Measurements from ENCODE around the gene USH2A. TPM values are rescaled to one million over a fixed set of nuclear protein-coding genes. Genes with fewer than 3 reads are reported as not detected.

USH2A gene
- total RNA-seq, 4 donors from 2014 or later: 0.14 TPM; not detected in 3

DNA sequence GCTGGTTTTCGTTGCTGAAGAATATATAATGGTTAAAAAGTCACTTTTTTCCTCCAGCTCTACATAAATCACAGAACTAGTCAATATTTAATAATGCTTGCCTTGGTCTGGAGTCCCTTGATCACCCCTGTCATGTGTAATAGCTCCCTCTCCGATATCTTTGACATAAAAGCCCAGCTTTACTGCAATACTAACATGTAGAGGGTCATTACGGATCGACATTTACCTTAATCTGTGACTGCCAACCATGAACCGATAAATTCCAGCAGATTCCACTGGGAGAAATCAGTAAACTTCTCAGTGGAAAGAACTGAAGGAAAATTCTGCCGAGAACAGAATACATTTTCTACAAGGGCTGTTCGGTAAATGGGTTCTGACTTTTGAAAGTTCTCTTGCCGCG lies 459.6 kb downstream of the USH2A start:
- H3K9me3 ChIP-seq: no peaks in the 10 kb centered on the region
- no peak overlapping the region for H3K4me3 ChIP-seq
- TF ChIP-seq, protein P1, sequence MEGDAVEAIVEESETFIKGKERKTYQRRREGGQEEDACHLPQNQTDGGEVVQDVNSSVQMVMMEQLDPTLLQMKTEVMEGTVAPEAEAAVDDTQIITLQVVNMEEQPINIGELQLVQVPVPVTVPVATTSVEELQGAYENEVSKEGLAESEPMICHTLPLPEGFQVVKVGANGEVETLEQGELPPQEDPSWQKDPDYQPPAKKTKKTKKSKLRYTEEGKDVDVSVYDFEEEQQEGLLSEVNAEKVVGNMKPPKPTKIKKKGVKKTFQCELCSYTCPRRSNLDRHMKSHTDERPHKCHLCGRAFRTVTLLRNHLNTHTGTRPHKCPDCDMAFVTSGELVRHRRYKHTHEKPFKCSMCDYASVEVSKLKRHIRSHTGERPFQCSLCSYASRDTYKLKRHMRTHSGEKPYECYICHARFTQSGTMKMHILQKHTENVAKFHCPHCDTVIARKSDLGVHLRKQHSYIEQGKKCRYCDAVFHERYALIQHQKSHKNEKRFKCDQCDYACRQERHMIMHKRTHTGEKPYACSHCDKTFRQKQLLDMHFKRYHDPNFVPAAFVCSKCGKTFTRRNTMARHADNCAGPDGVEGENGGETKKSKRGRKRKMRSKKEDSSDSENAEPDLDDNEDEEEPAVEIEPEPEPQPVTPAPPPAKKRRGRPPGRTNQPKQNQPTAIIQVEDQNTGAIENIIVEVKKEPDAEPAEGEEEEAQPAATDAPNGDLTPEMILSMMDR (IDR thresholded peaks at IDR 0.05): no peak
- TF ChIP-seq POLR2A (IDR thresholded peaks at IDR 0.05): no peak
- no peaks in the 10 kb centered on the region for H3K36me3 ChIP-seq
- DNase-seq: no peak
- no peak overlapping the region for H3K27ac ChIP-seq
- intact Hi-C loops (cut with DNase I; ENCODE audit: low total_unique reads): no loop called here
- H3K27me3 ChIP-seq: no peaks in the 10 kb centered on the region
- no peaks in the 10 kb centered on the region for H3K4me1 ChIP-seq

DNA sequence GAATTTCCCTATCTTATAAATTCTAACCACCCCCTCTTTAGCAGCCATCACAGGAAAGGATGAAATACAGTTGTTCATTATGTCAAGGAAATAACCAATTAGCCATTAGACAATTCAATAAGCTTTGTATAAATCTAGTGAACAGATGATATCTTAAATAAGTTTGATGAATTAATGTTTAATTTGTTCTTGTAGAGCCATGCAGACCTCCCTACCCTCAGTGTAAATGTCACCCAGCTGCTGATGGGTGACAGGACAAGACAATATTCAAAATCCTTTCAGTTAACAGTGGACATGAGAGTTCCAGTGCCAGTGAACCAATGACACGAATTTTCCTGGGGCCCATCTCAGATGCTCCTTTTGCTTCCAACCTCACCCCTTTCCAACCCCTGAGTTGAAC lies 460.2 kb downstream of the USH2A start:
- H3K4me3 ChIP-seq: no peak overlapping the region
- DNase-seq: no peak
- H3K9me3 ChIP-seq: no peaks in the 10 kb centered on the region
- H3K4me1 ChIP-seq: no peaks in the 10 kb centered on the region
- no peak overlapping the region for H3K27ac ChIP-seq
- H3K36me3 ChIP-seq: no peaks in the 10 kb centered on the region
- intact Hi-C loops (cut with DNase I; ENCODE audit: low total_unique reads): no loop called here
- TF ChIP-seq POLR2A (IDR thresholded peaks at IDR 0.05): no peak
- TF ChIP-seq, protein P1 (IDR thresholded peaks at IDR 0.05): no peak
- no peaks in the 10 kb centered on the region for H3K27me3 ChIP-seq

DNA sequence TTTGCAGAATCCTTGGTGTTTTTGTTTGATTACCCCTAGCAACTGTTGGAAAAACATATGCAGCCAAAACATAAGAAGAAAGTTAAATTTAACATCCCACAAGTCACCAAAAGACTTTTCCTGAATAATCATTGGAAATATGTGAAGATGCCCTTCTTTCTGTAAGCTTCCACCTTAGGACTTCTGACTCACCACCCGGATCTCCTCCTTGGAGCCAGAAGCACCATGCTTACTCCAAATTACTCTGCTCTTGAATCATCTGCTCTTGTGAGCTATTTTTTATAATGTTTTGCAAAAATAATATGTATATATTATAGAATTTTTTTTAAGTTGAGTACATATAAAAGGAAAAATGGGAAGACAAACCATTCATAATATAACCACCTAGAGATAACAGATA lies 464.4 kb downstream of the USH2A start:
- Histone ChIP-seq H3K4me3 (no peak overlapping the region), H3K27ac (no peak overlapping the region), H3K27me3 (no peaks in the 10 kb centered on the region), H3K36me3 (no peaks in the 10 kb centered on the region), H3K9me3 (no peaks in the 10 kb centered on the region), H3K4me1 (no peaks in the 10 kb centered on the region)
- intact Hi-C loops (cut with DNase I; ENCODE audit: low total_unique reads): no loop called here
- TF ChIP-seq, protein P1 (IDR thresholded peaks at IDR 0.05): no peak
- TF ChIP-seq POLR2A (IDR thresholded peaks at IDR 0.05): no peak
- DNase-seq: no peak

DNA sequence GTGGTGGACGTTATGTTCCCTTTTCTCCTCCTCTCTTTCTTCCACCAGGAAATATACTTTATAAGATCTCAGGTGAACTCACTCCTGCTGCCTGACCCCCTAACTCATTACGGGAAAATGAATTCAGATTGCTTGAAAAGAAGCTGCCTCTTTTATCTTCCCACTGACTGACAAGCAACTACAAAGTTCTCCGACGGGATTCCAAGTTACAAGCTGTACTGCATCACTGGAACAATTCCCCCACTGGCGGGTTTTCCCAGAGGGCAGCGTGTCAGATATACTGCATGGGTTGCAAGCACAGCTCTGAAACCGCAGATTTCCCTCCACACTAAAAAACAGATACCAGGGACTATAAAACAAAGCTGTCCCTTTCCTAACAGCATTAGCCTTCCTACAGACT lies 465.6 kb downstream of the USH2A start:
- no peak for DNase-seq
- H3K27ac ChIP-seq: no peak overlapping the region
- no peaks in the 10 kb centered on the region for H3K4me1 ChIP-seq
- intact Hi-C loops (cut with DNase I; ENCODE audit: low total_unique reads): no loop called here
- TF ChIP-seq, protein P1 (IDR thresholded peaks at IDR 0.05): no peak
- TF ChIP-seq POLR2A (IDR thresholded peaks at IDR 0.05): no peak
- no peaks in the 10 kb centered on the region for H3K9me3 ChIP-seq
- no peak overlapping the region for H3K4me3 ChIP-seq
- no peaks in the 10 kb centered on the region for H3K27me3 ChIP-seq
- H3K36me3 ChIP-seq: no peaks in the 10 kb centered on the region

DNA sequence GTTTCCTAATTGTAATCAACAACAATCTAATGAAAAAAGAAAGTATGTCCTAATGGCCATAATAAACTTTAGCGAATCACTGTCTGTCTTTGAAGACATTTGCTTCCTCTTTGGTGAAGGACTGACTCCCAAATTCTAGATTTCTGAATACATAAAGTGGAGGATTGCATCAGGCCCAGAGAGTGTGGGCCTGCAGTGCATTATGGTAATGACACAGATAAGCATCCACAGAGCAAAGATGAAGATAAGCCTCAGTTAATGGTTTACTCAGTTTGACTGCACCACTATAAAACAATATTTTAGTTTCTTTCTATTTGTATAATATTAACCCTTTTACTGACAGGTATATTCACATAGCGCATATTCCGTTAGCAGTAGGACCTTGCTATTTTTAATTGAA lies 490.7 kb downstream of the USH2A start:
- Histone ChIP-seq H3K4me3 (no peak overlapping the region), H3K9me3 (no peaks in the 10 kb centered on the region), H3K27ac (no peak overlapping the region), H3K4me1 (no peaks in the 10 kb centered on the region), H3K36me3 (no peaks in the 10 kb centered on the region), H3K27me3 (no peaks in the 10 kb centered on the region)
- intact Hi-C loops (cut with DNase I; ENCODE audit: low total_unique reads): no loop called here
- TF ChIP-seq, protein P1 (IDR thresholded peaks at IDR 0.05): no peak
- no peak for TF ChIP-seq POLR2A (IDR thresholded peaks at IDR 0.05)
- no peak for DNase-seq
